SK-N-SH treated with all-trans-retinoic acid at 6 μM for 48 hours (cell line): ENCODE data around the gene ETFB.

ENCODE experiments used
- ATAC-seq: fragments of 200-7000 bp; cut with Tn5 transposase; 3 replicates; pipeline ENCODE4 v1.9.1; 2020; ENCODE audit warnings: mild to moderate bottlenecking, moderate library complexity
- ARNTL ChIP-seq: fragments of 450-650 bp; formaldehyde crosslinking; IDR thresholded peaks from 2 replicates; pipeline ENCODE4 v1.5.0; 2020; ENCODE audit warnings: low read depth, mild to moderate bottlenecking, moderate library complexity, borderline replicate concordance
- BACH2 ChIP-seq: fragments of 250-450 bp; sonication (Bioruptor Pico); IDR thresholded peaks from 2 replicates; pipeline ENCODE4 v1.9.0; 2021; ENCODE audit warnings: mild to moderate bottlenecking, borderline replicate concordance
- CREB5 ChIP-seq: fragments of 250-450 bp; sonication (Bioruptor Pico); IDR thresholded peaks from 2 replicates; pipeline ENCODE4 v1.5.1; 2020; ENCODE audit warnings: low read depth, mild to moderate bottlenecking, moderate library complexity
- CSDC2 ChIP-seq: fragments of 250-450 bp; sonication (Bioruptor Pico); IDR thresholded peaks from 2 replicates; pipeline ENCODE4 v1.5.0; 2020; ENCODE audit warnings: mild to moderate bottlenecking, moderate library complexity
- CSRNP3 ChIP-seq: fragments of 250-450 bp; sonication (Bioruptor Pico); IDR thresholded peaks from 2 replicates; pipeline ENCODE4 v1.5.1; 2021; ENCODE audit warnings: mild to moderate bottlenecking, moderate library complexity
- ESRRG ChIP-seq: fragments of 250-450 bp; sonication (Bioruptor Pico); IDR thresholded peaks from 2 replicates; pipeline ENCODE4 v1.6.1; 2021; ENCODE audit warnings: mild to moderate bottlenecking
- GLIS3 ChIP-seq: fragments of 250-450 bp; sonication (Bioruptor Pico); IDR thresholded peaks from 2 replicates; pipeline ENCODE4 v1.5.0; 2020; ENCODE audit warnings: mild to moderate bottlenecking, moderate library complexity
- ISL1 ChIP-seq: fragments of 250-450 bp; sonication (Bioruptor Pico); IDR thresholded peaks from 2 replicates; pipeline ENCODE4 v2.1.2; 2022; ENCODE audit warnings: mild to moderate bottlenecking, moderate library complexity
- PATZ1 ChIP-seq: fragments of 250-450 bp; sonication (Bioruptor Pico); IDR thresholded peaks from 2 replicates; pipeline ENCODE4 v1.8.0; 2020; ENCODE audit warnings: mild to moderate bottlenecking, moderate library complexity, borderline replicate concordance
- POU6F1 ChIP-seq: fragments of 250-450 bp; sonication (Bioruptor Pico); IDR thresholded peaks from 2 replicates; pipeline ENCODE4 v1.8.0; 2021; ENCODE audit warnings: low read depth, mild to moderate bottlenecking, moderate library complexity, borderline replicate concordance
- RARB ChIP-seq: fragments of 250-450 bp; sonication (Bioruptor Pico); IDR thresholded peaks from 2 replicates; pipeline ENCODE4 v1.8.0; 2021; ENCODE audit warnings: mild to moderate bottlenecking, moderate library complexity
- SNAI2 ChIP-seq: fragments of 250-450 bp; sonication (Bioruptor Pico); IDR thresholded peaks from 2 replicates; pipeline ENCODE4 v1.5.0; 2020; ENCODE audit warnings: mild to moderate bottlenecking, moderate library complexity
- TCF4 ChIP-seq: fragments of 250-450 bp; sonication (Bioruptor Pico); IDR thresholded peaks from 2 replicates; pipeline ENCODE4 v1.8.0; 2021; ENCODE audit warnings: mild to moderate bottlenecking, moderate library complexity, borderline replicate concordance
- TOX ChIP-seq: fragments of 250-450 bp; sonication (Bioruptor Pico); IDR thresholded peaks from 2 replicates; pipeline ENCODE4 v1.8.0; 2021; ENCODE audit warnings: mild to moderate bottlenecking, moderate library complexity, borderline replicate concordance
- TSHZ2 ChIP-seq: fragments of 250-450 bp; sonication (Bioruptor Pico); IDR thresholded peaks from 2 replicates; pipeline ENCODE4 v1.5.0; 2020; ENCODE audit warnings: mild to moderate bottlenecking, moderate library complexity
- ZC3H10 ChIP-seq: fragments of 250-450 bp; sonication (Bioruptor Pico); IDR thresholded peaks from 2 replicates; pipeline ENCODE4 v1.5.1; 2021; ENCODE audit warnings: mild to moderate bottlenecking, moderate library complexity
- ZFP3 ChIP-seq: fragments of 250-450 bp; sonication (Bioruptor Pico); IDR thresholded peaks from 2 replicates; pipeline ENCODE4 v1.5.0; 2020; ENCODE audit warnings: mild to moderate bottlenecking, moderate library complexity
- ZNF565 ChIP-seq: fragments of 450-650 bp; formaldehyde crosslinking; conservative IDR thresholded peaks from 2 replicates; pipeline ENCODE4 v1.5.0; 2020; ENCODE audit warnings: low read depth, mild to moderate bottlenecking, moderate library complexity
- ZNF70 ChIP-seq: fragments of 450-650 bp; formaldehyde crosslinking; IDR thresholded peaks from 2 replicates; pipeline ENCODE4 v1.5.0; 2020; ENCODE audit warnings: mild to moderate bottlenecking, moderate library complexity
- ZNF8 ChIP-seq: fragments of 450-650 bp; formaldehyde crosslinking; IDR thresholded peaks from 2 replicates; pipeline ENCODE4 v1.5.0; 2020; ENCODE audit warnings: mild to moderate bottlenecking, moderate library complexity

ETFB gene

GRCh38 chr19:51311351-51312257 lies 54.6 kb downstream of the ETFB start, which contains the start of gene IGLON5:
Gene IGLON5, plus strand, starts transcription at chr19:51311644. Its CDS starts 204 bp downstream, at chr19:51311848.
- TF ChIP-seq PATZ1 (CRISPR knock-in tag) (no peak), ISL1 (CRISPR knock-in tag) (no peak), BACH2 (no peak)
- no peak for ATAC-seq

GRCh38 chr19:51305479-51305878 lies 60.7 kb downstream of the ETFB start:
- ATAC-seq = no peak
- TF ChIP-seq CSDC2 (CRISPR knock-in tag) (no peak), GLIS3 (CRISPR knock-in tag) (no peak), SNAI2 (CRISPR knock-in tag) (no peak), CSRNP3 (CRISPR knock-in tag) (no peak), ZNF8 (no peak), PATZ1 (CRISPR knock-in tag) (no peak), ISL1 (CRISPR knock-in tag) (no peak), RARB (CRISPR knock-in tag) (no peak), ZC3H10 (no peak), ZNF70 (CRISPR knock-in tag) (no peak), ESRRG (CRISPR knock-in tag) (no peak), POU6F1 (CRISPR knock-in tag) (no peak), TCF4 (CRISPR knock-in tag) (no peak), ZFP3 (CRISPR knock-in tag) (no peak), ARNTL (CRISPR knock-in tag) (no peak), CREB5 (CRISPR knock-in tag) (no peak), TOX (CRISPR knock-in tag) (no peak), TSHZ2 (CRISPR knock-in tag) (no peak), ZNF565 (no peak)
